Mesenchymal stem cell (in vitro differentiated cells and primary cell): ENCODE results near the gene ZFPL1.

Experiments used
- DNase-seq: peaks from one replicate; pipeline ENCODE4 v3.0.0-alpha.2; 2013
- H2AFZ ChIP-seq: one replicate; pipeline ENCODE4 v1.6.1; 2013; ENCODE audit warnings: low read depth, mild to moderate bottlenecking, control low read depth, inconsistent platforms, low read length, moderate library complexity
- H2AK5ac ChIP-seq: 2 replicates; pipeline ENCODE4 v1.6.1; 2013; ENCODE audit warnings: low read length, moderate library complexity, mild to moderate bottlenecking, inconsistent platforms; ENCODE audit not compliant: severe bottlenecking
- H2BK120ac ChIP-seq: one replicate; pipeline ENCODE4 v1.6.1; 2013; ENCODE audit warnings: low read depth, mild to moderate bottlenecking, inconsistent platforms, low read length, moderate library complexity
- H2BK12ac ChIP-seq, 2 experiments: one replicate each; pipeline ENCODE4 v1.6.1; 2013; ENCODE audit warnings: inconsistent platforms in 2 of 2, low read length in 2 of 2, mild to moderate bottlenecking in 2 of 2, moderate library complexity in 2 of 2, control low read depth in 1 of 2
- H2BK15ac ChIP-seq: one replicate; pipeline ENCODE4 v1.6.1; 2013; ENCODE audit warnings: mild to moderate bottlenecking, low read depth, inconsistent platforms; ENCODE audit not compliant: poor library complexity, severe bottlenecking
- H2BK5ac ChIP-seq: 2 replicates; pipeline ENCODE4 v1.6.1; 2013; ENCODE audit warnings: low read depth, mild to moderate bottlenecking, low read length, control low read depth, inconsistent platforms; ENCODE audit not compliant: poor library complexity, severe bottlenecking
- H3K14ac ChIP-seq, 2 experiments: one replicate each; pipeline ENCODE4 v1.6.1; 2013; ENCODE audit warnings: inconsistent platforms in 2 of 2, low read length in 2 of 2, control low read depth in 1 of 2, mild to moderate bottlenecking in 1 of 2, moderate library complexity in 1 of 2
- H3K18ac ChIP-seq, 2 experiments: one replicate each; pipeline ENCODE4 v1.6.1; 2013; ENCODE audit warnings: inconsistent platforms in 2 of 2, low read length in 2 of 2, control low read depth in 1 of 2, low read depth in 1 of 2, mild to moderate bottlenecking in 1 of 2
- H3K23ac ChIP-seq, 2 experiments: one replicate each; pipeline ENCODE4 v1.6.1; 2013; ENCODE audit warnings: inconsistent platforms in 2 of 2, low read length in 2 of 2, mild to moderate bottlenecking in 2 of 2, moderate library complexity in 2 of 2, control low read depth in 1 of 2
- H3K27ac ChIP-seq: 2 replicates; pipeline ENCODE4 v1.5.1; 2013; ENCODE audit warnings: mild to moderate bottlenecking, moderate library complexity, low read length, control low read depth, inconsistent platforms; ENCODE audit not compliant: poor library complexity, severe bottlenecking
- H3K27me3 ChIP-seq, 2 experiments: 2 replicates each; pipeline versions ENCODE4 v1.6.1 to v1.7.0; 2013; ENCODE audit warnings: low read length in 2 of 2, mild to moderate bottlenecking in 2 of 2, moderate library complexity in 2 of 2, control low read depth in 1 of 2, inconsistent platforms in 1 of 2; ENCODE audit not compliant: control insufficient read depth in 1 of 2, insufficient read depth in 1 of 2
- H3K36me3 ChIP-seq, 2 experiments: 2 replicates each; pipeline versions ENCODE4 v1.6.1 to v1.7.0; 2013; ENCODE audit warnings: low read length in 2 of 2, control low read depth in 1 of 2, inconsistent platforms in 1 of 2, low read depth in 1 of 2, mild to moderate bottlenecking in 1 of 2; ENCODE audit not compliant: insufficient read depth in 2 of 2, control insufficient read depth in 1 of 2
- H3K4ac ChIP-seq, 2 experiments: one replicate each; pipeline ENCODE4 v1.6.1; 2013; ENCODE audit warnings: inconsistent platforms in 2 of 2, low read length in 2 of 2, mild to moderate bottlenecking in 2 of 2, moderate library complexity in 2 of 2, control low read depth in 1 of 2, low read depth in 1 of 2
- H3K4me1 ChIP-seq: 2 replicates; pipeline ENCODE4 v1.6.1; 2013; ENCODE audit warnings: low read depth, low read length, control low read depth; ENCODE audit not compliant: control insufficient read depth, insufficient read depth
- H3K4me2 ChIP-seq: 2 replicates; pipeline ENCODE4 v1.6.1; 2013; ENCODE audit warnings: low read length, mild to moderate bottlenecking, inconsistent platforms; ENCODE audit not compliant: poor library complexity, severe bottlenecking
- H3K4me3 ChIP-seq, 2 experiments: 2 replicates each; pipeline versions ENCODE4 v1.5.1 to v1.7.0; 2013; ENCODE audit warnings: low read length in 2 of 2, mild to moderate bottlenecking in 2 of 2, control low read depth in 1 of 2, low read depth in 1 of 2; ENCODE audit not compliant: insufficient read depth in 1 of 2
- H3K79me1 ChIP-seq: replicated peaks from 2 replicates; pipeline ENCODE4 v1.6.1; 2013; ENCODE audit warnings: mild to moderate bottlenecking, control low read depth, low read length, inconsistent platforms; ENCODE audit not compliant: poor library complexity, severe bottlenecking
- H3K9ac ChIP-seq: 2 replicates; pipeline ENCODE4 v1.7.0; 2013; ENCODE audit warnings: mild to moderate bottlenecking, low read length, moderate library complexity
- H3K9me3 ChIP-seq: 2 replicates; pipeline ENCODE4 v1.7.0; 2013; ENCODE audit warnings: mild to moderate bottlenecking, low read length; ENCODE audit not compliant: control insufficient read depth
- H4K8ac ChIP-seq: one replicate; pipeline ENCODE4 v1.6.1; 2013; ENCODE audit warnings: inconsistent platforms, mild to moderate bottlenecking, low read length, moderate library complexity
- H4K91ac ChIP-seq: one replicate; pipeline ENCODE4 v1.6.1; 2013; ENCODE audit warnings: mild to moderate bottlenecking, low read length, inconsistent platforms
- WGBS: methylation state at CpG from one replicate; pipeline ENCODE4 v1.1.7; 2013; ENCODE audit warnings: mixed read lengths; 5-methylcytosine and 5-hydroxymethylcytosine counted together

ZFPL1 gene

DNA sequence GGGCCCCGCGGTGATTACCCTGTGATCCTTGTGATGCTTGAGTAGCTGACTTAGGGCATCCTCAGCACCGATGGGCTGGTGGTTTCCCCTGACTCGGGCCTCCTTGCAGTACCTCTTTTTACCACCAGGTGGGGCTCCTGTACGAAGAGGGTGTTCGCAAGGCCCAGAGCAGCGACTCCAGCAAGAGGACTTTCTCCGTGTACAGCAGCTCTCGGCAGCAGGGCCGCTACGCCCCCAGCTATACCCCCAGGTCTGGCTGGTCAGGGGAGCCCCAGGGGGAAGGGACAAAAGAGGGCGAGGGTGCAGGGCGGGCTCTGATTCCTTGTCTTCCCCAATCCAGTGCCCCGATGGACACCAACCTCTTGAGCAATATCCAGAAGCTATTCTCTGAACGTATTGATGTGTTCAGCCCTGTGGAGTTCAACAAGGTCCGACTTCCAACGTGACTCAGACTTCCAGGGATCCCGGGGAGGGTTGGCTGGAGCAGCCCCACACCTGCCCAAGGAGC lies 26.4 kb downstream of the ZFPL1 start:
- H2AK5ac ChIP-seq: no peak overlapping the region
- H4K8ac ChIP-seq: no peak overlapping the region
- H3K4me2 ChIP-seq: no peak overlapping the region
- peaks cover 43% of the 10 kb centered on the region for H3K79me1 ChIP-seq
- H2BK120ac ChIP-seq: no peak overlapping the region
- peak overlapping the region in 1 of 2 experiments; percentile 47 for H2BK12ac ChIP-seq
- H3K36me3 ChIP-seq: peaks cover 23 to 55% of the 10 kb centered on the region in 2 experiments
- H3K4me3 ChIP-seq: peak overlapping the region in 1 of 2 experiments; percentile 26
- DNase-seq: peak; percentile 85
- H3K14ac ChIP-seq: no peak overlapping the region
- H3K18ac ChIP-seq: peak overlapping the region; percentile 9 to 48
- no peak overlapping the region for H2BK5ac ChIP-seq
- H4K91ac ChIP-seq: peak overlapping the region; percentile 56
- H3K27me3 ChIP-seq: no peaks in the 10 kb centered on the region
- H2AFZ ChIP-seq: no peak overlapping the region
- H3K9me3 ChIP-seq: no peaks in the 10 kb centered on the region
- H3K4me1 ChIP-seq: peaks cover 33% of the 10 kb centered on the region
- H3K9ac ChIP-seq: peak overlapping the region; percentile 58
- 16% methylated on average over 18 of the region's 18 CpGs for WGBS
- H3K27ac ChIP-seq: peak overlapping the region; percentile 35
- no peak overlapping the region for H2BK15ac ChIP-seq
- no peak overlapping the region for H3K23ac ChIP-seq
- H3K4ac ChIP-seq: peak overlapping the region in 1 of 2 experiments; percentile 32

DNA sequence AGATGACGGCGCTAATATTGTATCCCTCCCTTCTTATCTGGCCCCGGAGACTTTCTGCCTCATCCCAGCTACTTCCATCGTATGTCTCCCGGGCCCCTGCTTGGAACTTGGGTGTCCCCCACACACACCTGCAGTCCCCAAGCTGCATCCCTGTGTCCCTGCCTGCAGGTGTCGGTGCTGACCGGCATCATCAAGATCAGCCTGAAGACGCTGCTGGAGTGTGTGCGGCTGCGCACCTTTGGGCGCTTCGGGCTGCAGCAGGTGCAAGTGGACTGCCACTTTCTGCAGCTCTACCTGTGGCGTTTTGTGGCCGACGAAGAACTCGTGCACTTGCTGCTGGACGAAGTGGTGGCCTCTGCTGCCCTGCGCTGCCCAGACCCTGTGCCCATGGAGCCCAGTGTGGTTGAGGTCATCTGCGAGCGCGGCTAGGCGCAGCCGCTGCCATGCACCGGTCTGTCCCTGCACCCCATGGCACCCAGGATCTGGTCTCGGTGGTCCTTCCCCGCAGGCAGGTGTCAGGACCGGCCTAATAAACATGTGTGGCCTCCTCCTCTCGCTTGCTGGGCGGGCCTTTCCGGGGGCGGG lies 27.2 kb downstream of the ZFPL1 start:
- H3K4me2 ChIP-seq: no peak overlapping the region
- whole genome bisulfite sequencing: 71% methylated on average over 31 of the region's 31 CpGs

DNA sequence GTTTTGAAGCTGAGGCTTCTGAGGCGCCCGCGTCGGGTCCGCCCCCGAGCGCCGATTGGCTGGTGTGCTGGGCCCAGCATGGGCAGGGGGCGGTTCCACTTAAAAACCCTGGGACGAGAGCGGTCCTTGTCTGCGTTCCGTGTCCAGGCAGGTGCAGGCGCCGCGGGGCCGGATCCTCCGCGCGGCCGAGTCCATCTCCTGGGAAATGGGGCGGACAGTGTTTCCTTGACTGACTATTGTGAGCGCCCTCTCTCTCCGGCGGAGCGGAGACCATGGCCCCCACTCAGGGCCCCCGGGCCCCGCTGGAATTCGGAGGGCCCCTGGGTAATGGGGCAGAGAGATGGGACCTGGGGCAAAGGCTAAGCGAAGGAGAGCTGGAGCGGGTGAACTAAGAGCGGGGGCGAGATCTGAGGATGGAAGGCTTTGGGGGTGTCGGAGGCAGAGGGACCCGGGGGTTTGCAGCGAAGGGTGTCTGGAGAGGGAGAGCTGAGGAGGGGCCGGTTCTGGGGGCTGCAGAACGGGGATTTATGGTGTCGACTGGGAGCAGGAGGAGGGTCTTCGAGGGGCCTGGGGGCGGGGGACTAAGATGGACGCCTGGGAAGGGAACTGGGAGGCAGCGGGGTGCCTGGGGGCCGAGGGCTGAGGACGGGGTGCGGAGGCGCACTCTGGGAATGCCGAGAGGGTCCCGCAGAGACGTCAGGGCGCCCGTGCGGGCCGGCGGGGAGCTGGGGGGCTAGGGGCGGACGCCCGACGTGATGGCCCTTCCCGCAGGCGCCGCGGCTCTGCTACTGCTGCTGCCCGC lies 27.9 kb downstream of the ZFPL1 start, which contains the start of gene TM7SF2:
Gene TM7SF2, plus strand, starts transcription at position 129 of the 802 bp plus-strand sequence. Its CDS starts 144 bp downstream, at position 273.
- Histone ChIP-seq H4K91ac (peak within 1 kb of the TSS; percentile 56), H3K18ac (peak within 1 kb of the TSS; percentile 9 to 81), H3K27me3 (no peaks in the 10 kb centered on the region), H3K4me2 (peak within 1 kb of the TSS; percentile 92), H3K27ac (peak within 1 kb of the TSS; percentile 42), H3K4me1 (peaks cover 48% of the 10 kb centered on the region), H2AFZ (peak within 1 kb of the TSS; percentile 72), H2BK15ac (no peak within 1 kb of the TSS), H2BK5ac (peak within 1 kb of the TSS; percentile 48), H2BK12ac (peak within 1 kb of the TSS in 1 of 2 experiments; percentile 47), H3K14ac (peak within 1 kb of the TSS in 1 of 2 experiments; percentile 64), H3K9me3 (no peaks in the 10 kb centered on the region), H3K9ac (peak within 1 kb of the TSS; percentile 77), H3K79me1 (peaks cover 42% of the 10 kb centered on the region), H2AK5ac (peak within 1 kb of the TSS; percentile 27), H3K4ac (peak within 1 kb of the TSS in 1 of 2 experiments; percentile 76), H3K23ac (no peak within 1 kb of the TSS), H3K36me3 (peaks cover 32 to 63% of the 10 kb centered on the region in 2 experiments), H4K8ac (peak within 1 kb of the TSS; percentile 69), H3K4me3 (peak within 1 kb of the TSS; percentile 59 to 71), H2BK120ac (no peak within 1 kb of the TSS)
- WGBS: under 1% methylated on average over 55 of the region's 64 CpGs
- peak; percentile 94 for DNase-seq

More for the DNA sequence above, 27.2 kb downstream of the ZFPL1 start:
- Histone ChIP-seq H2BK12ac (peak overlapping the region in 1 of 2 experiments; percentile 33), H3K23ac (no peak overlapping the region), H3K4me3 (no peak overlapping the region), H3K18ac (no peak overlapping the region), H3K27ac (no peak overlapping the region), H2BK5ac (no peak overlapping the region), H3K36me3 (peaks cover 29 to 59% of the 10 kb centered on the region in 2 experiments), H3K14ac (no peak overlapping the region), H3K79me1 (peaks cover 44% of the 10 kb centered on the region), H4K8ac (no peak overlapping the region), H2BK120ac (no peak overlapping the region), H2BK15ac (no peak overlapping the region), H3K4me1 (peaks cover 42% of the 10 kb centered on the region), H2AK5ac (no peak overlapping the region), H3K27me3 (no peaks in the 10 kb centered on the region), H3K9ac (no peak overlapping the region), H2AFZ (no peak overlapping the region), H4K91ac (peak overlapping the region; percentile 29), H3K4ac (no peak overlapping the region), H3K9me3 (no peaks in the 10 kb centered on the region)
- DNase-seq: no peak
